Small intestine (tissue), 7 donors: ENCODE data around the gene SPRING1. TPM values are rescaled to one million over a fixed set of nuclear protein-coding genes. Genes with fewer than 3 reads are reported as not detected.

Experiments
- DNase-seq, 2 donors: peaks; one replicate each; pipeline versions ENCODE4 v3.0.0 to v3.0.0-alpha.2; 2013
- FAIRE-seq: peaks from 2 replicates; lab custom pipeline; 2012; peaks lifted over from hg19 to GRCh38; lab: Jason Lieb, UNC
- H3K27ac ChIP-seq, 3 donors: one replicate each; pipeline ENCODE4 v1.5.1; 2013; ENCODE audit warnings: low read length in 2 of 3, mild to moderate bottlenecking in 2 of 3, control low read depth in 1 of 3, inconsistent platforms in 1 of 3, low read depth in 1 of 3, moderate library complexity in 1 of 3
- H3K27me3 ChIP-seq, 3 donors: one replicate each; pipeline ENCODE4 v1.6.1; 2013; ENCODE audit warnings: low read length in 3 of 3, inconsistent platforms in 1 of 3; ENCODE audit not compliant: control insufficient read depth in 3 of 3, insufficient read depth in 3 of 3
- H3K36me3 ChIP-seq, 3 donors: one replicate each; pipeline ENCODE4 v1.6.1; 2013; ENCODE audit warnings: low read length in 3 of 3, inconsistent platforms in 1 of 3, low read depth in 1 of 3, mild to moderate bottlenecking in 1 of 3, moderate library complexity in 1 of 3; ENCODE audit not compliant: control insufficient read depth in 3 of 3, insufficient read depth in 2 of 3
- H3K4me1 ChIP-seq, 3 donors: one replicate each; pipeline ENCODE4 v1.6.1; 2013; ENCODE audit warnings: low read length in 2 of 3, inconsistent platforms in 1 of 3, low read depth in 1 of 3, mild to moderate bottlenecking in 1 of 3, moderate library complexity in 1 of 3; ENCODE audit not compliant: control insufficient read depth in 3 of 3, insufficient read depth in 2 of 3
- H3K4me3 ChIP-seq, 3 donors: one replicate each; pipeline ENCODE4 v1.5.1; 2013; ENCODE audit warnings: low read length in 3 of 3, control low read depth in 1 of 3, inconsistent platforms in 1 of 3, low read depth in 1 of 3, mild to moderate bottlenecking in 1 of 3, moderate library complexity in 1 of 3
- H3K9me3 ChIP-seq, 2 donors: one replicate each; pipeline ENCODE4 v1.6.1; 2013; ENCODE audit warnings: low read depth in 1 of 2, low read length in 1 of 2; ENCODE audit not compliant: control insufficient read depth in 2 of 2, insufficient read depth in 1 of 2
- WGBS, 3 donors: extraction: QIAGEN DNeasy Blood & Tissue Kit; methylation state at CpG; one replicate each; pipeline ENCODE4 v1.1.7; 2013; 5-methylcytosine and 5-hydroxymethylcytosine counted together
- polyA plus RNA-seq, 4 donors: library from polyadenylated mRNA; stranded (reverse) in 3 of 4; unstranded in 1 of 4; fragments of 200-250 nt in 3 of 4; fragments of 120-200 nt in 1 of 4; gene quantifications; one replicate each; pipeline versions ENCODE4 v1.2.1 to v1.2.3, GENCODE V29; 2013
- donor health status: healthy with polysubstance abuse.
- donor health status: control.
- donor health status: control.
- donor health status: Bipolar disorder and iron deficiency.
- donor health status: healthy.

SPRING1 gene
- polyA plus RNA-seq, 4 donors, result 10.3 to 44.8 (median 16.4) TPM

DNA sequence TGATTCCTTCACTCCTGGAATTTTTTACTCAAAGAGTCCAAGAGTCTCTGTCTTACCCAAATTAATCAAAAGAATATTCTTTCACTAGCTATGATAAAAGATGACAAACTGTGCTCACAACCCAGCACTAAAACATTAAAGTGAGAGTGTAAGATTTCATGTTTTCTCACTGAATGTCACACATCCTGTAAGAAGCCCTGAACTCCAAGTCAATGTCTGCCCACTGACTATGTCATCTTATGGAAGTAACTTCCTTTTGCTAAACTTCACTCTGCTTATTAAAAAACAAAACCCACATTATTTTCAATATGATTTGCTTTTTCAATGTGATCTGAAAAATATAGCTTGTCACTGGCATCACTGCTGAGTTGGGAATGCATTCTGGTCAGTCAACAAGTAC, 15.6 kb downstream of the SPRING1 start:
- Histone ChIP-seq H3K27me3 (no peaks in the 10 kb centered on the region), H3K4me1 (peaks cover 5 to 22% (median 12%) of the 10 kb centered on the region in 3 donors), H3K9me3 (no peaks in the 10 kb centered on the region), H3K36me3 (peaks cover 13 to 25% (median 18%) of the 10 kb centered on the region in 3 donors), H3K27ac (no peak overlapping the region), H3K4me3 (no peak overlapping the region)
- DNase-seq (no peak), FAIRE-seq (no peak)

DNA sequence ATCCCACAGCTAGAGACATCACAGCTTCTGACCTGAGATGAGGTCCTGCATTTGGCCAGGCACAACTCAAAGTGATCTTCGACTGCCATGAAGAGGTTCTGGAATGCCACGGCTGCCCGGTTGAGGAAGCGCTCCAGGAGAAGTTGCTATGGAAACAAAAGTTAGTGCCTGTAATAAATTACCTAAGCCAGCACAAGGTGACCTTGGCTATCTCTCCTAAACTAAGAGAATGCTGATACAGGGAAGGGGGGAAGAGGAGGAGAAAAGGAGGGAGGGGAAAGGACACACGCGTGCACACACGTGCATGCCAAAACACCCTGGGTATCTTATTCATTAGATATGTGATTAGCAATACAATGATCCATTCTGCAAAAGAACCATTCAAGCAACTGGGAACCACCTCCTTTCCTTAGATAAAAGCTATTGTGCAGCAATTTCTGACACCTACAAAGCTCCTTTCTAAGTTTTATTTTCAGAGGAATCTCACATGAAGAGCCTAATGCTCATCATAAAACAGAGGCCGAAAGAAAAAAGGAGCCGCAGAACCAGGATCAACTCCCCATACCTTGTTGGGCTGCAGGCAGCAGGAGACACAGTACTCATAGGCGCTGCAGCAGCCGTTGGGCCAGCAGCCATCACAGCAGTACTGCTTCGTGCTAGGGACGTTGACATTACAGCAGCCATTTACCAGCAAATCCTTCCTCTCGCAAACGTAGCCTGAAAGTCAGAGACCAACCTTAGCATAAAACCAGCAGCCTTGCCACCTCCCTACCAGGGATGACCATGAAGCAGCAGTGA, 17.9 kb downstream of the SPRING1 start:
- H3K27me3 ChIP-seq, result no peaks in the 10 kb centered on the region
- H3K27ac ChIP-seq, result no peak overlapping the region
- DNase-seq (peak; percentile 7 to 28), FAIRE-seq (no peak)
- peaks cover 14 to 36% (median 23%) of the 10 kb centered on the region in 3 donors for H3K36me3 ChIP-seq
- WGBS, 3 donors, result 59 to 74% (median 68%) methylated on average over 15 of the region's 15 CpGs
- H3K4me3 ChIP-seq, result no peak overlapping the region
- H3K4me1 ChIP-seq, result peaks cover 0 to 12% (median 2%) of the 10 kb centered on the region in 3 donors
- H3K9me3 ChIP-seq, result no peaks in the 10 kb centered on the region

GRCh38 chr12:116718655-116719454, 19.0 kb downstream of the SPRING1 start:
- Histone ChIP-seq H3K27ac (no peak overlapping the region), H3K36me3 (peaks cover 17 to 42% (median 23%) of the 10 kb centered on the region in 3 donors), H3K27me3 (no peaks in the 10 kb centered on the region), H3K4me3 (no peak overlapping the region), H3K9me3 (no peaks in the 10 kb centered on the region), H3K4me1 (peaks cover 0 to 12% (median 2%) of the 10 kb centered on the region in 3 donors)
- FAIRE-seq (no peak), DNase-seq (no peak)
- WGBS, 3 donors, result 65 to 81% (median 78%) methylated on average over 10 of the region's 10 CpGs

DNA sequence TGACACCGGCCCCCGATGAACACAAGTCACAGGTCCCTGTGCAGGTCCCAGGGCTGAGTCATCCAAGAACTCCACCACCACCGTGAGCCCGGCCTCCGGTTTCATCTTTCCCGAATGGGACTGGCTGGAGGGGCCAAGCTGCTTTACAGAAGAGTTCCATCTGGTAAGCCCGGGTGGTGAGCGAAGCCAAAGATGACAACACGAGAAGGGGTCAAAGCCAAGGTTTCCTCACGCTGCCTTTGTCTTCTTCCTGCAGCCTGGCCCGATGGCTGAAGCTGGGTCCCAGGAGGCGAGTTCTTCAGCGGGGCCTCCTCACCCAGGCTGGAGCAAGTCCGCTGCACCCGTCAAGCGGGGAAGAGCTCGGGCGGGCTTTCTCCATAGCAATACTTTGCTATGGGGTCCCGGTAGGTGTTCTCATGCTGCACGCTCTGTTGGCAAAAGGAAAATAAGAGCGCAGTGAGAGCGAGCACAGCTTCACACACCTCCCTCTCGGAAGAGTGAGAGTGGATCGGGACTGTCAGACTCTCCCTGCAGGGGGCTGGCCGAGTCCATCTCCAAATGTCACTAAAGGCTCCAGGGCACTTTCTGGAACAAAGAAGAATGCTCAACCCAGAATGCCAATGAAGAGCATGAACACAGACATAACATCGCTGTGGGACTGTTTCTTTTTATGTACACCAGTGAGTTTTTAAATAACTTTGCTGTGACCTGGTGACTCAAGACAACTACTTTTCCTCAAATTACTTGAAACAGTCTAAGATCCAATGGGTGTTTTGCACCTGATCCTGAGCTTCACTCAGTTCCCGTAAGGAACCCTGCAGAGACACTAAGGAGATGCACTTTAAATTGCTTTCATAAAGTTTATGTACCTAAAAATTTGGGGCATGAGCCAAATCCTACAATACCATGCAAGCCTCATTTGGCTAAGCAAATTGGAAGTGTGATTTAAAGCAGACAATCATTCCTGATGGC, 20.1 kb downstream of the SPRING1 start:
- peaks cover 0 to 12% (median 2%) of the 10 kb centered on the region in 3 donors for H3K4me1 ChIP-seq
- H3K9me3 ChIP-seq, result no peaks in the 10 kb centered on the region
- FAIRE-seq, result no peak
- no peak overlapping the region for H3K27ac ChIP-seq
- WGBS, 3 donors, result 79 to 93% (median 91%) methylated on average over 27 of the region's 27 CpGs
- H3K36me3 ChIP-seq, result peaks cover 15 to 39% (median 22%) of the 10 kb centered on the region in 3 donors
- no peak for DNase-seq
- no peaks in the 10 kb centered on the region for H3K27me3 ChIP-seq
- no peak overlapping the region for H3K4me3 ChIP-seq

DNA sequence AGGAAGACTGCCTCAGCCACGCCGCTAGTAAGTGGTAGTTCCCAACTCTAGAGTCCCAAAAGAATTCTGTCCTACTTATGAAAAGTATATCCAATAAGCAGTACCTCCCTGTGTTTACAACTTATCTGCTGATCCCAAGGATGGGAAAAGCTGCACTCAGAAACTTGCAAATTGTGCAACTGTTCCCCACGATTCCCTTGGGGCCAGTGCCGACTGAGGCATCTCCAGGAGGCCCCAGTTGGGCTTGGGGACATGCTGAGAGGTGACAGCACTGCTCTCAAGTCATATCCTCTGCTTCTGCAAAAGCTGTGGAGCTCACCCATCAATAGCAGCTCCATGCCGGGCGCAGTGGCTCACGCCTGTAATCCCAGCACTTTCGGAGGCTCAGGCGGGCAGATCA, 23.7 kb downstream of the SPRING1 start:
- WGBS, 3 donors, result 83 to 93% (median 88%) methylated on average over 9 of the region's 9 CpGs
- Histone ChIP-seq H3K27ac (no peak overlapping the region), H3K9me3 (no peaks in the 10 kb centered on the region), H3K4me1 (peaks cover 0 to 3% (median 0%) of the 10 kb centered on the region in 3 donors), H3K27me3 (peaks cover 0 to 7% (median 0%) of the 10 kb centered on the region in 3 donors), H3K36me3 (peaks cover 7 to 23% (median 14%) of the 10 kb centered on the region in 3 donors), H3K4me3 (no peak overlapping the region)
- no peak for FAIRE-seq
- no peak for DNase-seq

DNA sequence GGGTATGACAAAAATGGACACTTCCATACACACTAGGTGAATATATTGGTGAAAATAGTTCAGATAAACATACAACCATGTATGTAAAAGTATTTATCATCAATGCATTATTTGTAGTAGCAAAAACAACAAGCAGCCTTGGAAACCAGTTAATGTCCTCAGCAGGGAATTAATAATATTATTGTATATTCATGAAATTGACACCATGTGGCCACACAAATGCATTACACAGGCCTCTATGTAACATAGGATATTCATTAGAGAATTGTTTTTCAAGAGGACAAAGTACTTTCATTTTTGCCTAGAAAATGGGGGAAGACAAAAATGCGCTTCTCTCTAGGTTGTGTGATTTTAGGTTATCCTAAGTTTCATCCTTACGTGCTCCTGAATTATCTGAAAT, 24.3 kb downstream of the SPRING1 start:
- Histone ChIP-seq H3K36me3 (peaks cover 4 to 23% (median 12%) of the 10 kb centered on the region in 3 donors), H3K27ac (no peak overlapping the region), H3K4me1 (no peaks in the 10 kb centered on the region), H3K9me3 (no peaks in the 10 kb centered on the region), H3K27me3 (peaks cover 0 to 13% (median 0%) of the 10 kb centered on the region in 3 donors), H3K4me3 (no peak overlapping the region)
- WGBS, 3 donors, result 92 to 100% (median 97%) methylated on average over 2 of the region's 2 CpGs
- FAIRE-seq (no peak), DNase-seq (no peak)

- Histone ChIP-seq H3K4me3 (no peak overlapping the region), H3K27me3 (peaks cover 0 to 14% (median 0%) of the 10 kb centered on the region in 3 donors), H3K9me3 (no peaks in the 10 kb centered on the region), H3K4me1 (no peaks in the 10 kb centered on the region), H3K27ac (no peak overlapping the region), H3K36me3 (peaks cover 4 to 21% (median 8%) of the 10 kb centered on the region in 3 donors)
- 82 to 86% (median 82%) methylated on average over 17 of the region's 17 CpGs for WGBS, 3 donors
- FAIRE-seq, result no peak
- no peak for DNase-seq
Observed at GRCh38 chr12:116712458-116713303, 25.2 kb downstream of the SPRING1 start.
